Liver (tissue), 3 donors: Measurements from ENCODE around the gene WDR82.

Experiments used
- ATF3 ChIP-seq: IDR thresholded peaks from 2 replicates; pipeline ENCODE4 v1.6.1; 2016; ENCODE audit warnings: antibody characterized with exemption
- CTCF ChIP-seq: fragments of 150-350 bp; IDR thresholded peaks from 2 replicates; pipeline ENCODE4 v1.5.1; 2017; ENCODE audit warnings: improper control_type of control experiment, low read depth, low read length; ENCODE audit not compliant: missing input control
- EGR1 ChIP-seq, 2 donors: IDR thresholded peaks; 2 replicates each; pipeline ENCODE4 v1.6.1; 2016 to 2018; ENCODE audit warnings: antibody characterized with exemption in 2 of 2, low read depth in 2 of 2
- HNF4G ChIP-seq: IDR thresholded peaks from 2 replicates; pipeline ENCODE4 v1.6.1; 2016; ENCODE audit warnings: antibody characterized with exemption
- JUND ChIP-seq, 2 donors: IDR thresholded peaks; 2 replicates each; pipeline ENCODE4 v1.6.1; 2016; ENCODE audit warnings: antibody characterized with exemption in 2 of 2
- MAX ChIP-seq: IDR thresholded peaks from 2 replicates; pipeline ENCODE4 v1.6.1; 2016; ENCODE audit warnings: antibody characterized with exemption
- REST ChIP-seq: IDR thresholded peaks from 2 replicates; pipeline ENCODE4 v1.6.1; 2016; ENCODE audit warnings: antibody characterized with exemption, mild to moderate bottlenecking
- RXRA ChIP-seq, 2 donors: IDR thresholded peaks; 2 replicates each; pipeline ENCODE4 v1.6.1; 2017 to 2018; ENCODE audit warnings: antibody characterized with exemption in 2 of 2, mild to moderate bottlenecking in 1 of 2
- YY1 ChIP-seq: IDR thresholded peaks from 2 replicates; pipeline ENCODE4 v1.6.1; 2016; ENCODE audit warnings: antibody characterized with exemption, mild to moderate bottlenecking
- donor health status: healthy.
- donor health status: healthy.

DNA sequence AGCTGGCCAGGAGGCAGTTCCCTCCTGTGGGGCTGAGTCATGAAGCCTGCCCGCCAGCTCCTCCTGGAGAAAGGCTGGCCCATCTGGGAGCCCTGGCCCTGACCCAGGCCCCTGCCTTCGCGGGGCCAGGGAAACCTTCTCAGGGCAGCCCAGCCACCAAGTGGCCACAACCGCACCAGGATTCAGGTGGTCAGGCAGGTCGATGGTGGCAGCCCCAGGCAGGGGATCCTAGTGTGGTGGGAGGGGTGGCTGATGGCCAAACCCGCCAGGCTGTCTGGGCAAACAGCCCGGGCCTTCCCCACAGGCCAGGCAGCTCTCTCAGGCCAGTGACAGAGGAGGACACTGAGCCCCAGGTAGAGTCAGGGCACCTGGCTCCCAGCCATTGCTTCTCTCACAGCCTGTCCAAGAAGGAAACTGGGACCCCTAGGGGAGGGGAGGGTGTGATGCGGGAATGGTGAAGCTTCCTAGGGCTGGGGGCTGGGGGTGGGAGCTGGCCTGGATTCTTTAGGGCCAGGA lies 40.7 kb downstream of the WDR82 start:
- TF ChIP-seq CTCF (no peak), YY1 (peak; percentile 29), RXRA (IDR thresholded peaks at IDR 0.05) (peak in 1 of 2 donors; percentile 61), EGR1 (IDR thresholded peaks at IDR 0.05; ENCODE audit: low read depth in 2 of 2) (no peak), MAX (no peak), JUND (IDR thresholded peaks at IDR 0.05) (peak in 1 of 2 donors; percentile 26), REST (peak; percentile 2), ATF3 (no peak), HNF4G (no peak)
